GM20000 (cell line): Measurements from ENCODE around the gene DDIAS.
"Not testable (repeated sequence)": the region's sequence is repeated elsewhere in the genome, so short reads cannot be mapped to it uniquely, and the experiment has no call there.

Experiments
- DNase-seq: peaks from one replicate; pipeline ENCODE4 v3.0.0; 2012; ENCODE audit warnings: low spot score
- TF ChIP-seq, protein P1 (sequence below): IDR thresholded peaks from 2 replicates; pipeline ENCODE4 v1.5.1; 2012; ENCODE audit warnings: mild to moderate bottlenecking, control low read depth; ENCODE audit errors: extremely low read depth, missing control alignments

The DDIAS gene

DNA sequence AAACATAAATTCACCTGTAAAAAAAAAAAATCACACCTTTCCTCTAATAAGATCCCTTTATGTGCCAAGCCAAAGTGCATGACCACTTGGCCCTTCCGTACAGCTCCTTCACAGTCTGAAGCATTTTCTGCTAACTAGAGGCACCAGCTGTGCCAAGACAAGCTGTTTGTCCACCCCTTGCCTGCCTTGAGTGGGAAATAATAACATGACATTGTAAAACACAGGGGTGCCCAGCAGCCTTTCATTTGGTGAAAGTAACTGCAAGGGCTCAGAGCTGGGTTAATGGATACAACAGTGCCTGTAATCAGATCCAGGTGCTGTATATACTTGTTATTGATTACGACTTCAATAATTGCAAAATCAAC, 59.2 kb downstream of the DDIAS start:
- no peak for DNase-seq
- TF ChIP-seq, protein P1, sequence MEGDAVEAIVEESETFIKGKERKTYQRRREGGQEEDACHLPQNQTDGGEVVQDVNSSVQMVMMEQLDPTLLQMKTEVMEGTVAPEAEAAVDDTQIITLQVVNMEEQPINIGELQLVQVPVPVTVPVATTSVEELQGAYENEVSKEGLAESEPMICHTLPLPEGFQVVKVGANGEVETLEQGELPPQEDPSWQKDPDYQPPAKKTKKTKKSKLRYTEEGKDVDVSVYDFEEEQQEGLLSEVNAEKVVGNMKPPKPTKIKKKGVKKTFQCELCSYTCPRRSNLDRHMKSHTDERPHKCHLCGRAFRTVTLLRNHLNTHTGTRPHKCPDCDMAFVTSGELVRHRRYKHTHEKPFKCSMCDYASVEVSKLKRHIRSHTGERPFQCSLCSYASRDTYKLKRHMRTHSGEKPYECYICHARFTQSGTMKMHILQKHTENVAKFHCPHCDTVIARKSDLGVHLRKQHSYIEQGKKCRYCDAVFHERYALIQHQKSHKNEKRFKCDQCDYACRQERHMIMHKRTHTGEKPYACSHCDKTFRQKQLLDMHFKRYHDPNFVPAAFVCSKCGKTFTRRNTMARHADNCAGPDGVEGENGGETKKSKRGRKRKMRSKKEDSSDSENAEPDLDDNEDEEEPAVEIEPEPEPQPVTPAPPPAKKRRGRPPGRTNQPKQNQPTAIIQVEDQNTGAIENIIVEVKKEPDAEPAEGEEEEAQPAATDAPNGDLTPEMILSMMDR: no peak

DNA sequence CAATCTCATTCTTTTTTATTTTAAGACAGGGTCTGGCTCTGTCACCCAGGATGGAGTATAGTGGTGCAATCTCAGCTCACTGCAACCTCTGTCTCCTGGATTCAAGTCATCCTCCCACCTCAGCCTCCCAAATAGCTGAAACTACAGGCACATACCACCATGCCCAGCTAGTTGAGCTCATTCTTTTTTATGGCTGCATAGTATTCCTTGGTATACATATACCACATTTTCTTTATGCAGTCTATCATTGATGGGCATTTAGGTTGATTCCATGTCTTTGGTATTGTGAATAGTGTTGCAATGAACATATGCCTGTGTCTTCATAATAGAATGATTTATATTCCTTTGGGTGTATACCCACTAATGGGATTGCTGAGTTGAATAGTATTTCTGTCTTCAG, 60.5 kb downstream of the DDIAS start:
- not testable (repeated sequence) for DNase-seq

DNA sequence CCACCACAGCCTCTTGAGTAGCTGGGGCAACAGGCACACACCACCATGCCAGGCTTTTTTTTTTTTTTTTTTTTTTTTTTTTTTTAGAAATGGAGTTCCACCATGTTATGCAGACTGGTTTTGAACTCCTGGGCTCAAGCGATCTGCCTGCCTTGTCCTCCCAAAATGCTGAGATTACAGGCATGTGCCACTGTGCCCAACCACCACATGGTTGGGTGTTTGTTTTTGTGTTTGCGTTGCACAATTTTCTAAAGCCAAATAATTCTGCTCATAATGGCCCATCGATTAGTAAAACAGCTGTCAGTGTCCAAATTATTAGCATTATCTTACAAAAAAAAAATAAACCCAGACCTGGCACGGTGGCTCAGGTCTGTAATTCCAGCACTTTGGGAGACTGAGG, 65.8 kb downstream of the DDIAS start:
- TF ChIP-seq, protein P1: no peak
- DNase-seq: no peak

DNA sequence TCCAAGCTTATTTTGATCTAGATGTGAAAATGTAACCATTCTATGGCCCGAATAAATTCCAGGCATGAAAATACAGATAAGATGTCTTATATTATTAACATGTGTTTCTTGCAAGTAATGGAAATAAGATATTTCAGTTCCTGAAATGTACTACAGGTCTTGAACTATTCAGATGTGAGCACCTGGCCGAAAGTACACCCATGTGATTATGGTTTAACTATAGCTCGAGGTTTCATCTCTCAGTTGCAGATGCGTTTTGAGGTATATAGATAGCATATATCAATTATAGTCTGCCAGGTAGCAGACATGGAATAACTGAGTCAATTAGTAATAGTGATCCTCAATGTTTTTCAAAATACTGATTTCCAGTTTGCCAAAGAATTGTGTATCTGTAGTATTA, 68.3 kb downstream of the DDIAS start:
- DNase-seq: peak; percentile 73
- TF ChIP-seq, protein P1: no peak

DNA sequence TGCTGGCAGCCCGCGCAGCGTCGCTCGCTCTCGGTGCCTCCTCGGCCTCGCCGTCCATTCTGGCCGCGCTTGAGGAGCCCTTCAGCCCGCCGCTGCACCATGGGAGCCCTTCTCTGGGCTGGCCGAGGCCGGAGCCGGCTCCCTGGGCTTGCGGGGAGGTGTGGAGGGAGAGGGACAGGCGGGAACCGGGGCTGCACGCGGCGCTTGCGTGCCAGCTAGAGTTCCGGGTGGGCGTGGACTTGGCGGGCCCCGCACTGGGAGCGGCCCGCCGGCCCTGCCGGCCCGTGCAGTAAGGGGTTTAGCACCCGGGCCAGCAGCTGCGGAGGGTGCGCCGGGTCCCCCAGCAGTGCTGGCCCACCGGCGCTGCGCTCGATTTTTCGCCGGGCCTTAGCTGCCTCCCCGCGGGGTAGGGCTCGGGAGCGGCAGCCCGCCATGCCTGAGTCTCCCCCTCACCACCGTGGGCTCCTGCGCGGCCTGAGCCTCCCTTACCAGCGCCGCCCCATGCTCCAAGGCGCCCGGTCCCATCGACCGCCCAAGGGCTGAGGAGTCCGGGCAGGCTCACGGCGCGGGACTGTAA, 69.1 kb downstream of the DDIAS start:
- not testable (repeated sequence) for DNase-seq

DNA sequence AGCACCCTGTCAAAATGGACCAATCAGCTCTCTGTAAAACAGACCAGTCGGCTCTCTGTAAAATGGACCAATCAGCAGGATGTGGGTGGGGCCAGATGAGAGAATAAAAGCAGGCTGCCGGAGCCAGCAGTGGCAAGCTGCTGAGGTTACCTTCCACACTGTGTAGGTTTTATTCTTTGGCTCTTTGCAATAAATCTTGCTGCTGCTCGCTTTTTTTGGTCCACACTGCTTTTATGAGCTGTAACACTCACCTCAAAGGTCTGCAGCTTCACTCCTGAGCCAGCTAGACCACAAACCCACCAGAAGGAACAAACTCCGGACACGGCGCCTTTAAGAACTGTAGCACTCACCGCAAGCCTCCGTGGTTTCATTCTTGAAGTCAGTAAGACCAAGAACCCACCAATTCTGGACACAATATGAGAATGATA, 70.0 kb downstream of the DDIAS start:
- not testable (repeated sequence) for DNase-seq

DNA sequence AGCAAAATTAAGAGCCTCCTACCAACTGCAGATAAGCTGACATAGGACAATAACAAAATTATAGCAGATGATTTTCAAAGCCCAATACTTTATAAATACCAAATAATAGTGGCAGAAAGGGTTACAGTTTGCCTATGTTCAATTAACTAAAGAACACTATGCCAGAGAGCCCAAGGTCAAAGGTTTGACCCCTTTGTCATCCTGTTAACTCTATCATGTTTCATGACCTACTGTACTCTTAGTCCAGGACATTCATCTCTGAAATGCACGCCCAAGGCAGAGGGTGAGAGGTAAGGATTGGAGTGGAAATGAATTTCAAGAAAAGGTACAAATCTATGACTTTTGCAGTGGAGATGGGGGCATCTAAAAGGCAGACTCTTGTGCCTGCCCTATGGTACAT, 70.6 kb downstream of the DDIAS start:
- DNase-seq: no peak
- TF ChIP-seq, protein P1: no peak

DNA sequence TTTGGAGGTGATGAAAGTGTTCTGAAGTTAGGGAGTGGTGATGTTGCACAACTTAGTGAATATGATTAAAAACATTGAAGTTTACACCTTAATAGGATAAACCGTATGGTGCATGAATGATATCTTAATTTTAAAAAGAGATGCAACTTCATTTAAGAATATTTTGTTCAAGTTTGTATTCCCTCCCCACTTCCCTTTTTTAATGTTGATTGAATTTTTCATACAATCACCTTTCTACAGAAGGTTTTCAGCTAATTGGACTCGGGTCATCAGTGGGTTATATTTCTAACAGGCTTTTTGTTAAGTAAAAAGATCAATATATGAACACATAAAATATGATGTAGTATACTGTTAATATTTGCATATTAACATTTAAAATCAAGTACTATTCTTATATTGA, 72.6 kb downstream of the DDIAS start:
- DNase-seq: no peak
- TF ChIP-seq, protein P1: no peak

DNA sequence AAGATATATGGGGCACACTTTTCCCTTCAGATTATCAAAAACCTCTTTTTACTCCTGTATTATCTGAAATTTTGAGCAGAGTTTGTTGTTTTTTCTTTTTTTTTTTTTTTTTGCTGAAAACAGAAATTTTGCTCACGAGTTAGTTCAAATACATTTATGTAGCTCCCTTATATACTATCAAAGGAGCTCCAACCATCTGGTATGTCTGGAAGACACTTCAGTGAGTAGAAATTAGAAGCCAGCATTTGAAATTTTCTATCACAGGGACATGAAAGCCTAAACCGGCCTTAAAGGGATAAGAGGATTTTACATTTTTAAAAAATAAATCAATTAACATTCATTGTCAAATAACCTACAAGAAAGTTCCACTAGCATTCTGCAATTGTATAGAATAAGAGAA, 73.3 kb downstream of the DDIAS start:
- DNase-seq: no peak
- TF ChIP-seq, protein P1: no peak
